Urinary bladder (tissue), 4 donors: ENCODE measurements around the gene SMG1. TPM values are rescaled to one million over a fixed set of nuclear protein-coding genes. Genes with fewer than 3 reads are reported as not detected.
"Not testable (repeated sequence)": the region's sequence is repeated elsewhere in the genome, so short reads cannot be mapped to it uniquely, and the experiment has no call there.

ENCODE experiments used
- DNase-seq: peaks from one replicate; pipeline ENCODE4 v3.0.0-alpha.2; 2015; ENCODE audit errors: extremely low spot score
- H3K27ac ChIP-seq: one replicate; pipeline ENCODE4 v1.5.1; 2013; ENCODE audit warnings: low read depth, mild to moderate bottlenecking, moderate library complexity
- H3K36me3 ChIP-seq: one replicate; pipeline ENCODE4 v1.6.1; 2013; ENCODE audit warnings: mild to moderate bottlenecking, moderate library complexity; ENCODE audit not compliant: insufficient read depth
- H3K4me1 ChIP-seq: one replicate; pipeline ENCODE4 v1.6.1; 2013; ENCODE audit warnings: mild to moderate bottlenecking, moderate library complexity; ENCODE audit not compliant: insufficient read depth
- H3K4me3 ChIP-seq: one replicate; pipeline ENCODE4 v1.5.1; 2013; ENCODE audit warnings: low read depth, low read length
- WGBS: extraction: QIAGEN DNeasy Blood & Tissue Kit; methylation state at CpG from one replicate; pipeline ENCODE4 v1.1.7; 2013; 5-methylcytosine and 5-hydroxymethylcytosine counted together
- polyA plus RNA-seq: library from polyadenylated mRNA; stranded (reverse); fragments of 200-250 nt; gene quantifications from one replicate; pipeline ENCODE4 v1.2.3, GENCODE V29; 2013
- total RNA-seq: library from RNA; depleted of rRNA; stranded (reverse); fragments of >200 nt; gene quantifications from one replicate; pipeline ENCODE4 v1.2.3, GENCODE V29; 2014
- donor health status: healthy with polysubstance abuse.
- donor health status: healthy.

SMG1 gene
- total and polyA plus RNA-seq, 2 donors: 16.9 to 143 TPM

DNA sequence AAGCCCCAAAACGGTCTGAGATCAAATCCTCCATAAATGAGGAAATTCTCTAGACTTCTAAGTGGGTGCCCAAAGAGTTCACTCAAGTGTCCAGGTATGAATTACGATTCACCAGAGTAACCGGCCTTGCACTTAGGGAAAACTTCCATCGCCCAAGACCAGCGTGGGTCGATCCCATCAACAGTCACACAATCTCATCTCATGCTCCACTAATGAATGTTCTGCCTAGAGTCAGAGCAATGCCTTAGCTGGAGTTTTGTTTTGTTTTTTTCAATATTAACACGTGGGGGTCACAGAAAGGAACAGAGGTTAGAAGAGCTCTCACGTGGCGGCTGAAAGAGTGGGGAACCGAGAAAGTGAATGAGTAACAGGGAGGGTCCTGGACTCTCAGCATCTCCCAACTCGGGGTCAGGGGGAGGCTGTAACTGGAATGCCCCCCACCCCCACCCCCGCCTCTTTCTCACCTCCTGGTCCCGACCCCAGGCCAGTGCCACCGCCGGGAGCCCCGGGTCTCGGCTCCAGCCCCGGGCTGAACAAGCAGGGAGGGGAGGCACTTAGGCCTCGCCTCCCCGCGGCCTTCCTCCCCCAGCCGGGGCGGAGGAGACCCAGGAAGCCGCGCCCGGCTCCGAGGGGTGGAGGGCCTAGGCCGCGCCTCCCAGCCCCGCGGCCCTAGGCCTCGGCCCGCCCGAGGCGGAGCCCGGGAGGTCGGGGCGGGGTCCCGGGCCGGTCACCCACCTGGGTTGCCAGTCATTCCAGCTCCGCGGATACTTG, 808 bp downstream of the SMG1 start:
- WGBS: under 1% methylated on average over 42 of the region's 42 CpGs
- not testable (repeated sequence) for DNase-seq, H3K36me3 ChIP-seq, H3K4me1 ChIP-seq
- peak overlapping the region; percentile 79 for H3K4me3 ChIP-seq
- peak overlapping the region; percentile 94 for H3K27ac ChIP-seq

- H3K4me1 ChIP-seq, H3K36me3 ChIP-seq, H3K27ac ChIP-seq, DNase-seq, H3K4me3 ChIP-seq: not testable (repeated sequence)
- WGBS: 22% methylated on average over 5 of the region's 5 CpGs
Measured at GRCh38 chr16:18923935-18924334, 2.3 kb downstream of the SMG1 start.

- DNase-seq, H3K4me1 ChIP-seq, H3K36me3 ChIP-seq, H3K27ac ChIP-seq, H3K4me3 ChIP-seq: not testable (repeated sequence)
- 85% methylated on average over 8 of the region's 8 CpGs for WGBS
Measured at GRCh38 chr16:18923124-18923523, 3.1 kb downstream of the SMG1 start.

- H3K4me1 ChIP-seq, H3K27ac ChIP-seq, H3K4me3 ChIP-seq, DNase-seq, H3K36me3 ChIP-seq: not testable (repeated sequence)
- WGBS: 37% methylated on average over 2 of the region's 2 CpGs
Measured at GRCh38 chr16:18909585-18909984, 16.6 kb downstream of the SMG1 start.

DNA sequence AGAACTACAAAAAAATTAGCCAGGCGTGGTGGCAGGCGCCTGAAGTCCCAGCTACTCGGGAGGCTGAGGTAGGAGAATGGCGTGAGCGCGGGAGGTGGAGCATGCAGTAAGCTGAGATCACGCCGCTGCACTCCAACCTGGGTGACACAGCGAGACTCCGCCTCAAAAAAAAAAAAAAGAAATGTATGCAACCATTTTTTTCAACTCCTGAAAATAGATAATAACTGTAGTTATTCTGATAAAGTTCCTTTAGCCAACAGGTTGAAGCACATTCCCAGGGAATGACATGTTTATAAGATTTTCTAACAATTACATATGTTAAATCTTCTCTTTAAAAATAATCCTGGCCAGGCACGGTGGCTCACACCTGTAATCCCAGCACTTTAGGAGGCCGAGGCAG, 17.5 kb downstream of the SMG1 start:
- H3K36me3 ChIP-seq, H3K4me1 ChIP-seq, DNase-seq, H3K4me3 ChIP-seq, H3K27ac ChIP-seq: not testable (repeated sequence)
- 91% methylated on average over 12 of the region's 12 CpGs for WGBS

DNA sequence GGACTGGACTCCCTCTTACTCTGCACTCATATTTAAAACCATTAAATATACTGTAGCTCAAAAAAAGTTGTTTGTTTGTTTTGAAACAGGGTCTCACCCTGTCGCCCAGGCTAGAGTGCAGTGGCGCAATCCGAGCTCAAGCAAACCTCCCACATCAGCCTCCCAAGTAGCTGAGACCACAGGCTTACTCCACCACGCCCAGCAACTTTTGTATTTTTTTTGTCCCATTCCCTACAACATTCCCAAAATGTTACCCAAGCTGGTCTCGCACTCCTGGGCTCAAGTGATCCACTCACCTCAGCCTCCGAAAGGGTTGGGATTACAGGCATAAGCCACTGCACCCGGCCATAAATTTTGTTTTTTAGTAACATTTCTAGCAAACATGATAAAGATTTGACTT, 23.4 kb downstream of the SMG1 start:
- not testable (repeated sequence) for H3K4me3 ChIP-seq, H3K27ac ChIP-seq, H3K36me3 ChIP-seq, H3K4me1 ChIP-seq, DNase-seq
- 94% methylated on average over 7 of the region's 7 CpGs for WGBS

- not testable (repeated sequence) for H3K36me3 ChIP-seq, H3K4me3 ChIP-seq, H3K27ac ChIP-seq, H3K4me1 ChIP-seq, DNase-seq
- 96% methylated on average over 3 of the region's 3 CpGs for WGBS
Measured at GRCh38 chr16:18902044-18902443, 24.2 kb downstream of the SMG1 start.

- H3K4me1 ChIP-seq, H3K36me3 ChIP-seq, H3K27ac ChIP-seq, H3K4me3 ChIP-seq, DNase-seq: not testable (repeated sequence)
- 88% methylated on average over 1 of the region's 1 CpG for WGBS
Measured at GRCh38 chr16:18901194-18901593, 25.0 kb downstream of the SMG1 start.

- H3K27ac ChIP-seq, H3K4me1 ChIP-seq, DNase-seq, H3K36me3 ChIP-seq, H3K4me3 ChIP-seq: not testable (repeated sequence)
- WGBS: 83% methylated on average over 2 of the region's 2 CpGs
Measured at GRCh38 chr16:18884456-18884855, 41.8 kb downstream of the SMG1 start.

DNA sequence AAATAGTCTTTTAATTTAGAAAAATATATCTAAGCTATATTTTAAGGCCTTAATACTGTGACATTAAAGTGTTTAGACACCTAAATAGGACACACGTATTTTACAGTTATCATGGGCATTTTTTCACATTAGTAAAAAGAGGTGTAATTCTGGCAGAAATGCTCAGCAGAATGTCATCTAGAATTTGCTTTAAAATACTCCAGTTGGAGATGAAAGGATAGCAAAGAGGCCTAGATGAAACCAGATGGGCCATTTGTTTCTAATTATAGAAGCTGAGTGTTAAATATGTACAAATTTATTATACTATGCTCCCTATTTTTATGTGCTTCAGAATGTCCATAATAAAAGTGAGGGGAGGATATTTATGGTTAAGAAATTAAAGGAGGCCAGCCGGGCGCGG, 48.5 kb downstream of the SMG1 start:
- H3K4me3 ChIP-seq, H3K4me1 ChIP-seq, H3K27ac ChIP-seq, DNase-seq, H3K36me3 ChIP-seq: not testable (repeated sequence)
- WGBS: 81% methylated on average over 4 of the region's 4 CpGs

DNA sequence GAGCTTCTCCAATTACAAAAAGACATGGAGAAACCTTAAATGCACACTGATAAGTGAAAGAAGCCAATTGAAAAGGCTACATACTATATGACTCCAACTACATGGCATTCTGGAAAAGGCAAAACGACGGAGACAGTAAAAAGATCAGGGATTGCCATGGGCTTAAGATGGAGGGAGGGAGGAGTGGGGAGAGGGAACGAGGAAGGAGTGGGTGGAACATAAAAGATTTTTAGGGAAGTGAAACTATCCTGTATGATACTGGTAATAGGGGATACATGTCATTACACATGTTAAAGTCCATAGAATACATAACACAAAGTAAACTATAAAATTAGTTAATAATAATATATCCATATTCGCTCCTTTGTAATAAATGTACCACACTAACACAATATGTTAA, 48.9 kb downstream of the SMG1 start:
- not testable (repeated sequence) for H3K4me1 ChIP-seq, DNase-seq, H3K4me3 ChIP-seq, H3K36me3 ChIP-seq, H3K27ac ChIP-seq
- WGBS: 68% methylated on average over 4 of the region's 4 CpGs

- H3K4me3 ChIP-seq, H3K36me3 ChIP-seq, H3K27ac ChIP-seq, H3K4me1 ChIP-seq, DNase-seq: not testable (repeated sequence)
- WGBS: 94% methylated on average over 5 of the region's 5 CpGs
Measured at GRCh38 chr16:18876301-18876700, 49.9 kb downstream of the SMG1 start.

DNA sequence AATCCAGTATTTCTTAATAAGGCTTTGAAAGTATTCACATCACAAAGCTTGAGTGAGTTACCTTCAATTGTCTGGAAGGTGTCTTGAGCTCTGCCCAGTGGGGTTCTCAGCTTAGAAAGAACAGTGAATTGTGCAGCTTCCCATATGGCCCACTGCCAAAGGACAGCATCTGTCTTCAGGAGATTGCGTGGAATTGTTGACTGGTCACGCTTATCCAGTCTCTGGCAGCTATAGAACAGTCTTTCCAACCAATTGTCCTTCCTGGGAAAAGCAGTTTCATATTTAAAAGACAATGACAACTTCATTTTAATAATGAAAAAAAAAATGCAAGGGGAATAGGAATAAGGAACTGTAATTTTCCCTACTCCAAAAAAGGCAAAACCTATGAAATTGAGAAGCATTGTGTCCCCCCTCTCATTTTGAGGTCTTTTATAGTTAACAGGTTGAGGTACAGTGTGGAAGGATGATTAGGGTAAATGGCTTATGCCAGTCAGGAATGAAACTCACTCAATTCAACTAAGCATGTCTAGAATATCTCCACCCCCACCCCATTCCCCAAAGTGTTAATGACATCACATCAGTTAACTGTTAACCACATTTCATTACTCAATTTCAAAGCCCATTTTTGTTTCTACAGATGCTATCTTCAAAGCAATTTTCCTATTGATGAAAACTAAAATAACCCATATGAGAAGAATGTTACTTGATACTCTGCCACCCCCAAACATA, 57.0 kb downstream of the SMG1 start:
- not testable (repeated sequence) for H3K4me3 ChIP-seq, H3K4me1 ChIP-seq, DNase-seq, H3K27ac ChIP-seq, H3K36me3 ChIP-seq
- 70% methylated on average over 2 of the region's 2 CpGs for WGBS

GRCh38 chr16:18866277-18866823, 59.9 kb downstream of the SMG1 start:
- H3K27ac ChIP-seq, H3K4me1 ChIP-seq, H3K4me3 ChIP-seq, DNase-seq, H3K36me3 ChIP-seq: not testable (repeated sequence)
- WGBS: 46% methylated on average over 2 of the region's 2 CpGs
